Smooth muscle cell (in vitro differentiated cells): ENCODE measurements around the gene CTSH. TPM values are rescaled to one million over a fixed set of nuclear protein-coding genes. Genes with fewer than 3 reads are reported as not detected.

ENCODE experiments used
- DNase-seq: peaks from one replicate; lab custom pipeline; 2025; ENCODE audit not compliant: unreplicated experiment; lab: John Stamatoyannopoulos, UW
- H2AFZ ChIP-seq: fragments of 200-600 bp; sonication (generic); 2 replicates; pipeline ENCODE4 v1.6.0; 2016; ENCODE audit warnings: antibody characterized with exemption, low read depth, mild to moderate bottlenecking
- H3F3A ChIP-seq: fragments of 200-600 bp; sonication (generic); 2 replicates; pipeline ENCODE4 v1.6.0; 2017; ENCODE audit warnings: antibody characterized with exemption, low read depth
- H3K27ac ChIP-seq: fragments of 200-600 bp; sonication (generic); 2 replicates; pipeline ENCODE4 v1.5.1; 2016; ENCODE audit warnings: low read depth, mild to moderate bottlenecking
- H3K27me3 ChIP-seq: fragments of 200-600 bp; sonication (generic); 2 replicates; pipeline ENCODE4 v1.6.1; 2016; ENCODE audit warnings: low read depth, mild to moderate bottlenecking
- H3K36me3 ChIP-seq: fragments of 200-600 bp; sonication (generic); 2 replicates; pipeline ENCODE4 v1.5.1; 2016; ENCODE audit warnings: low read depth
- H3K4me1 ChIP-seq: fragments of 200-600 bp; sonication (generic); 2 replicates; pipeline ENCODE4 v1.5.1; 2016; ENCODE audit warnings: low read depth
- H3K4me2 ChIP-seq: fragments of 200-600 bp; sonication (generic); 2 replicates; pipeline ENCODE4 v1.6.0; 2016; ENCODE audit warnings: mild to moderate bottlenecking
- H3K4me3 ChIP-seq: fragments of 200-600 bp; sonication (generic); 2 replicates; pipeline ENCODE4 v1.5.1; 2016; ENCODE audit warnings: mild to moderate bottlenecking
- H3K79me2 ChIP-seq: fragments of 200-600 bp; sonication (generic); 2 replicates; pipeline ENCODE4 v1.6.0; 2016; ENCODE audit warnings: low read depth, mild to moderate bottlenecking
- H3K9ac ChIP-seq: fragments of 200-600 bp; sonication (generic); 2 replicates; pipeline ENCODE4 v1.6.0; 2016; ENCODE audit warnings: low read depth
- H3K9me3 ChIP-seq: fragments of 200-600 bp; sonication (generic); replicated peaks from 2 replicates; pipeline ENCODE4 v1.5.1; 2016; ENCODE audit warnings: low read depth
- H4K20me1 ChIP-seq: fragments of 200-600 bp; sonication (generic); 2 replicates; pipeline ENCODE4 v1.6.0; 2016; ENCODE audit warnings: low read depth
- WGBS: methylation state at CpG from one replicate; pipeline ENCODE4 v1.1.7; 2016; ENCODE audit warnings: low lambda C conversion rate; 5-methylcytosine and 5-hydroxymethylcytosine counted together
- polyA plus RNA-seq: library from polyadenylated mRNA; unstranded; fragments of >200 nt; fragmentation: Nextera tagmentation; extraction: Ambion mirVana; gene quantifications from 2 replicates; pipeline ENCODE4 v1.2.1, GENCODE V29; 2016
- total RNA-seq: library from RNA; depleted of rRNA; stranded (reverse); fragments of >200 nt; gene quantifications from 2 replicates; pipeline ENCODE4 v1.2.3, GENCODE V29; 2014
- TF ChIP-seq, protein P1 (sequence below): fragments of 200-600 bp; sonication (generic); IDR thresholded peaks from 2 replicates; pipeline ENCODE4 v1.5.1; 2017; ENCODE audit warnings: borderline replicate concordance, mild to moderate bottlenecking, antibody characterized with exemption; ENCODE audit not compliant: insufficient read depth, poor library complexity, severe bottlenecking

CTSH gene
- total and polyA plus RNA-seq, 2 experiments from 2014 or later = 23.4 to 38.5 TPM

DNA sequence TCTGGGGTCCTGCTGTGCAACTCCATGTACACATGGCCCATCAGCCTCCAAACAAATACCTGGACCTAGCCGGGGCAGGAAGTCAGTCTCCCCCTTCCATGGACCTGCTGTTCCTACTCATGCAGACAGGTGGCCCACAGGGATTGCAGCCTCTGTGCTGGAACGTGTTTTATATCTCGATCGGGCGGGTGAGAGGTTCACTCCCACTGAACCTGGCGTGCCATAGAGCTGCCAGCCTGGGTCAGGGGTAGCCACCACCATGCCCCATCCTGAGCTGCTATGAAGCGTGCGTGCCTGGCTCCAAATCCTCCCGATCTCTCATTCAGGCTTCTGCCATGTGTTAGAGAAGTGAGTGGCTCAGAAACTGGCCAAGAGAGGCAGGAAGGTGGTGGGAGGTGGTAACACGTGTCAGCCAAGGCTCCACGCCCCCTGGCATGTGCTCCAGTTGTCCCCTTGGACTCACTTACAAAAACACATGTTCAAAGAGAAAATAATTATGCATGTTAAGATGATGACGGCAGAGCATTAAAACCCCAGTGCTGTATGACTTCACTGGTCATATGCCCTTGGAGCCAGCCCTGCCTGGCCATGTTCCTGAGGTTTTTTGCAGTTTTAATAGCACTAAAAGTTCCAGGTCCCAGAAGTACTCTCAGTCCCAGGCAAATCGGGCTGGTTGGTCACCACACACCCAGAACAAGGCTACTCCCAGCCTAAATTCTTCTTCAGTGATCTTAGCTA lies 30.6 kb downstream of the CTSH start:
- H3K27me3 ChIP-seq = no peaks in the 10 kb centered on the region
- H3K36me3 ChIP-seq = no peaks in the 10 kb centered on the region
- H4K20me1 ChIP-seq = peaks cover 98% of the 10 kb centered on the region
- no peak overlapping the region for H3K4me3 ChIP-seq
- H3K4me1 ChIP-seq = no peaks in the 10 kb centered on the region
- 92% methylated on average over 13 of the region's 13 CpGs for WGBS
- peaks cover 12% of the 10 kb centered on the region for H3K79me2 ChIP-seq
- DNase-seq = no peak
- TF ChIP-seq, protein P1, sequence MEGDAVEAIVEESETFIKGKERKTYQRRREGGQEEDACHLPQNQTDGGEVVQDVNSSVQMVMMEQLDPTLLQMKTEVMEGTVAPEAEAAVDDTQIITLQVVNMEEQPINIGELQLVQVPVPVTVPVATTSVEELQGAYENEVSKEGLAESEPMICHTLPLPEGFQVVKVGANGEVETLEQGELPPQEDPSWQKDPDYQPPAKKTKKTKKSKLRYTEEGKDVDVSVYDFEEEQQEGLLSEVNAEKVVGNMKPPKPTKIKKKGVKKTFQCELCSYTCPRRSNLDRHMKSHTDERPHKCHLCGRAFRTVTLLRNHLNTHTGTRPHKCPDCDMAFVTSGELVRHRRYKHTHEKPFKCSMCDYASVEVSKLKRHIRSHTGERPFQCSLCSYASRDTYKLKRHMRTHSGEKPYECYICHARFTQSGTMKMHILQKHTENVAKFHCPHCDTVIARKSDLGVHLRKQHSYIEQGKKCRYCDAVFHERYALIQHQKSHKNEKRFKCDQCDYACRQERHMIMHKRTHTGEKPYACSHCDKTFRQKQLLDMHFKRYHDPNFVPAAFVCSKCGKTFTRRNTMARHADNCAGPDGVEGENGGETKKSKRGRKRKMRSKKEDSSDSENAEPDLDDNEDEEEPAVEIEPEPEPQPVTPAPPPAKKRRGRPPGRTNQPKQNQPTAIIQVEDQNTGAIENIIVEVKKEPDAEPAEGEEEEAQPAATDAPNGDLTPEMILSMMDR = no peak
- H2AFZ ChIP-seq = no peak overlapping the region
- no peak overlapping the region for H3K4me2 ChIP-seq
- H3K9ac ChIP-seq = no peak overlapping the region
- H3K9me3 ChIP-seq = no peaks in the 10 kb centered on the region
- H3K27ac ChIP-seq = no peak overlapping the region
- H3F3A ChIP-seq = peaks cover 18% of the 10 kb centered on the region

DNA sequence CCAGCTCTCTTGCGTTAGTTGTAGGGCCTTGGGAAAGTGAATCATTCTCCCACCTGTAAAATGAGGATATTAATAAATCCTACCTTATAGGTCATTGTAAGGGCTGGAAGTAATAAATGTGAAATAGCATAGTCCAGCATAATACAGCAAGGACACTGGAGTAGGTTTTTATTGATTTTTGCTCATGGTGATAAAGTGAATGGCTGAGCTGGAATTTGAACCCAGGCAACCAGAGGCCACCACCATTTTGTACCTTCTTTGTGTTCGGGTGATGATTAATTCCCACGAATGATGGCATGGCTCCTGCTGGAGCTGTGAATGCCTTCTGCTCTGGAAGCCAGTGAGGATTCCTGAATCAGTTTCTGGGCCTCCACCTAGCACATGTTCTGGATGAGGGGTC lies 31.8 kb downstream of the CTSH start:
- H3K79me2 ChIP-seq = peaks cover 12% of the 10 kb centered on the region
- H3F3A ChIP-seq = peaks cover 18% of the 10 kb centered on the region
- H3K4me3 ChIP-seq = no peak overlapping the region
- no peak for DNase-seq
- H3K4me2 ChIP-seq = no peak overlapping the region
- no peaks in the 10 kb centered on the region for H3K9me3 ChIP-seq
- H3K9ac ChIP-seq = no peak overlapping the region
- H4K20me1 ChIP-seq = peaks cover 99% of the 10 kb centered on the region
- no peaks in the 10 kb centered on the region for H3K36me3 ChIP-seq
- no peak overlapping the region for H3K27ac ChIP-seq
- 92% methylated on average over 3 of the region's 3 CpGs for WGBS
- H2AFZ ChIP-seq = no peak overlapping the region
- H3K27me3 ChIP-seq = no peaks in the 10 kb centered on the region
- H3K4me1 ChIP-seq = no peaks in the 10 kb centered on the region
- TF ChIP-seq, protein P1 = no peak

DNA sequence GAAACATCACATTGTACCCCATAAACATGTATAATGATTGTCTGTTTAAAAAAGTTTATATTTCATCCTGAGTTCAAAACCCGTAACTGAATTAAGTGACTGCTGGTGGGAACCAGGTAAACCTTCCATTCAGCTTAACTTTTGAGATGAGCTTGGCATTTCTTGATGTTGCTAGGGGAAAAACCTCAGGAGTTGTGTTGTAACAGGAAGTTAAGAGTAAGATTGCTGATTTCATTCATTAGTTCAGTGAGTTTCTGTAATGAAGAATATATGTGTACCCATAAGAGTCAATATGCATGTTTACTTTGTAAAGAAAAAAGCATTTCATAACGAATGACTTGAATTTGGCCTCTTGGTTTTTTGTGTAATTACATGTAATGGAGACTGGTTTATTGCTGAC lies 32.5 kb downstream of the CTSH start:
- H3K27me3 ChIP-seq = no peaks in the 10 kb centered on the region
- no peak overlapping the region for H2AFZ ChIP-seq
- TF ChIP-seq, protein P1 = no peak
- no peaks in the 10 kb centered on the region for H3K9me3 ChIP-seq
- peaks cover 20% of the 10 kb centered on the region for H3F3A ChIP-seq
- DNase-seq = no peak
- no peak overlapping the region for H3K4me2 ChIP-seq
- H3K4me3 ChIP-seq = no peak overlapping the region
- H4K20me1 ChIP-seq = peaks cover 100% of the 10 kb centered on the region
- H3K79me2 ChIP-seq = peaks cover 9% of the 10 kb centered on the region
- H3K27ac ChIP-seq = no peak overlapping the region
- no peaks in the 10 kb centered on the region for H3K36me3 ChIP-seq
- H3K9ac ChIP-seq = no peak overlapping the region
- no peaks in the 10 kb centered on the region for H3K4me1 ChIP-seq
- WGBS = 96% methylated on average over 2 of the region's 2 CpGs

DNA sequence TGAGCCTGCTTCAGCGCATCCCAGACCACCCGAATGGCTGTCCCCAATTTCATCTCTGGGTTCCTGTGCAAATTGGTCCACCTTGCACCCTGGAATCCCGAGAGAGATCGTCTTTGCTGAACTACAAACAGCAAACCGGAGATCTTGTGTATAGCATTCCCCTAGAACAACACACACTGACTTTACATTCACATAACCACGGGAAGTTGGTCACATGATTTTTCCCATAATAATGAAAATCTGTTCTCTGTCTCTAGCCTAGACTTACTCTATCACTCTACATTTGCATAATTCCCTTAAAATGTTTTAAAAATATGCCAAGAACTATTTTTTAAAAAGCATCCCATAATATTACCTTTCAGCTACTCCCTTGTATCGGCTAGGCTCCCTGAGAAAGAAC lies 34.6 kb downstream of the CTSH start:
- H3K27ac ChIP-seq = no peak overlapping the region
- H3K27me3 ChIP-seq = no peaks in the 10 kb centered on the region
- no peak overlapping the region for H3K4me2 ChIP-seq
- H3K9ac ChIP-seq = no peak overlapping the region
- TF ChIP-seq, protein P1 = no peak
- no peak overlapping the region for H2AFZ ChIP-seq
- peaks cover 26% of the 10 kb centered on the region for H3F3A ChIP-seq
- H3K9me3 ChIP-seq = no peaks in the 10 kb centered on the region
- WGBS = 89% methylated on average over 7 of the region's 7 CpGs
- H3K36me3 ChIP-seq = no peaks in the 10 kb centered on the region
- H3K4me1 ChIP-seq = no peaks in the 10 kb centered on the region
- H4K20me1 ChIP-seq = peaks cover 100% of the 10 kb centered on the region
- no peak for DNase-seq
- peaks cover 9% of the 10 kb centered on the region for H3K79me2 ChIP-seq
- H3K4me3 ChIP-seq = no peak overlapping the region
